K562 (cell line): Measurements from ENCODE around the gene WDR90. TPM values are rescaled to one million over a fixed set of nuclear protein-coding genes. Genes with fewer than 3 reads are reported as not detected.

Experiments
- C11orf30 ChIP-seq: fragments of 450-650 bp; IDR thresholded peaks from 2 replicates; pipeline ENCODE4 v1.6.1; 2016; ENCODE audit warnings: low read depth, mild to moderate bottlenecking
- EGR1 ChIP-seq: fragments of 450-650 bp; conservative IDR thresholded peaks from 2 replicates; pipeline ENCODE4 v1.6.1; 2017; ENCODE audit warnings: mild to moderate bottlenecking
- MYNN ChIP-seq, 2 experiments: sonication (generic); formaldehyde crosslinking in 1 of 2; IDR thresholded peaks; 2 replicates each; pipeline versions ENCODE4 v1.5.0 to v1.6.1; 2016 to 2020; ENCODE audit warnings: antibody characterized with exemption in 1 of 2, missing genetic modification reagents in 1 of 2
- PHF20 ChIP-seq: fragments of 450-650 bp; IDR thresholded peaks from 2 replicates; pipeline ENCODE4 v1.6.1; 2018; ENCODE audit not compliant: partially characterized antibody
- POU5F1 ChIP-seq: fragments of 150-350 bp; IDR thresholded peaks from 2 replicates; pipeline ENCODE4 v1.6.1; 2014; ENCODE audit warnings: borderline replicate concordance, low read length, low read depth, mild to moderate bottlenecking; ENCODE audit not compliant: partially characterized antibody
- RAD21 ChIP-seq, 2 experiments: fragments of 250-450 bp in 1 of 2; fragments of 450-650 bp in 1 of 2; sonication (Bioruptor Pico) in 1 of 2; formaldehyde crosslinking in 1 of 2; IDR thresholded peaks in 1 of 2; conservative IDR thresholded peaks in 1 of 2; 2 replicates each; pipeline versions ENCODE4 v1.4.0 to v1.8.0; 2020 to 2022; ENCODE audit warnings: mild to moderate bottlenecking in 2 of 2, moderate library complexity in 1 of 2
- SMAD1 ChIP-seq: fragments of 150-350 bp; IDR thresholded peaks from 2 replicates; pipeline ENCODE4 v1.6.1; 2014; ENCODE audit warnings: low read length, low read depth; ENCODE audit not compliant: partially characterized antibody
- TAL1 ChIP-seq: fragments of 450-650 bp; IDR thresholded peaks from 2 replicates; pipeline ENCODE4 v1.6.1; 2016; ENCODE audit warnings: mild to moderate bottlenecking
- YY1 ChIP-seq, 3 experiments: IDR thresholded peaks; 2 replicates each; pipeline ENCODE4 v1.6.1; 2011; ENCODE audit warnings: low read length in 2 of 3, mild to moderate bottlenecking in 2 of 3, moderate library complexity in 2 of 3, borderline replicate concordance in 1 of 3, control low read depth in 1 of 3, low read depth in 1 of 3; ENCODE audit not compliant: insufficient read depth in 3 of 3, insufficient replicate concordance in 2 of 3, control insufficient read depth in 1 of 3, insufficient read length in 1 of 3; ENCODE audit errors: extremely low read depth in 1 of 3
- ZNF232 ChIP-seq: sonication (generic); formaldehyde crosslinking; IDR thresholded peaks from 2 replicates; pipeline ENCODE4 v1.8.0; 2022; ENCODE audit warnings: mild to moderate bottlenecking, missing genetic modification reagents
- ZNF707 ChIP-seq: fragments of 250-450 bp; sonication (Bioruptor Pico); conservative IDR thresholded peaks from 2 replicates; pipeline ENCODE4 v1.8.0; 2022; ENCODE audit warnings: inconsistent platforms, mild to moderate bottlenecking, moderate library complexity
- polyA plus RNA-seq, 8 experiments: library from polyadenylated mRNA; depleted of rRNA in 4 of 8; stranded (reverse) in 5 of 8; unstranded in 3 of 8; fragments of >200 nt; fragmentation: Nextera tagmentation in 2 of 8; fragmentation: Illumina TruSeq in 1 of 8; extraction: Ambion mirVana in 2 of 8; extraction: Trizol in 1 of 8; gene quantifications; 2 replicates each; pipeline versions ENCODE4 v1.2.1 to v1.2.3, GENCODE V29; 2011 to 2014; ENCODE audit warnings: inconsistent platforms in 1 of 8, missing spikeins in 1 of 8
- total RNA-seq, 7 experiments: library from RNA; depleted of rRNA in 6 of 7; stranded (reverse); fragments of >200 nt in 6 of 7; fragmentation: Illumina TruSeq in 2 of 7; extraction: Trizol in 2 of 7; gene quantifications; 2 replicates each; pipeline versions ENCODE4 v1.2.1 to v1.2.3, GENCODE V29; 2011 to 2021; ENCODE audit warnings: low replicate concordance in 1 of 7
- TF ChIP-seq, protein P1 (sequence below): fragments of 450-650 bp; IDR thresholded peaks from 2 replicates; pipeline ENCODE4 v1.6.1; 2016; ENCODE audit warnings: antibody characterized with exemption
- TF ChIP-seq, protein P2 (sequence below): sonication (generic); formaldehyde crosslinking; IDR thresholded peaks from 2 replicates; pipeline ENCODE4 v1.8.1; 2023; ENCODE audit warnings: mild to moderate bottlenecking, missing genetic modification reagents
- TF ChIP-seq, protein P3 (sequence below): fragments of 450-650 bp; IDR thresholded peaks from 2 replicates; pipeline ENCODE4 v1.6.1; 2017; ENCODE audit warnings: antibody characterized with exemption, mild to moderate bottlenecking

Gene WDR90
- total and polyA plus RNA-seq, 9 of the 15 experiments (the other 6 are each of a cell fraction or from before 2014, with no cell fraction given): 0.44 to 12.6 (median 3.3) TPM

DNA sequence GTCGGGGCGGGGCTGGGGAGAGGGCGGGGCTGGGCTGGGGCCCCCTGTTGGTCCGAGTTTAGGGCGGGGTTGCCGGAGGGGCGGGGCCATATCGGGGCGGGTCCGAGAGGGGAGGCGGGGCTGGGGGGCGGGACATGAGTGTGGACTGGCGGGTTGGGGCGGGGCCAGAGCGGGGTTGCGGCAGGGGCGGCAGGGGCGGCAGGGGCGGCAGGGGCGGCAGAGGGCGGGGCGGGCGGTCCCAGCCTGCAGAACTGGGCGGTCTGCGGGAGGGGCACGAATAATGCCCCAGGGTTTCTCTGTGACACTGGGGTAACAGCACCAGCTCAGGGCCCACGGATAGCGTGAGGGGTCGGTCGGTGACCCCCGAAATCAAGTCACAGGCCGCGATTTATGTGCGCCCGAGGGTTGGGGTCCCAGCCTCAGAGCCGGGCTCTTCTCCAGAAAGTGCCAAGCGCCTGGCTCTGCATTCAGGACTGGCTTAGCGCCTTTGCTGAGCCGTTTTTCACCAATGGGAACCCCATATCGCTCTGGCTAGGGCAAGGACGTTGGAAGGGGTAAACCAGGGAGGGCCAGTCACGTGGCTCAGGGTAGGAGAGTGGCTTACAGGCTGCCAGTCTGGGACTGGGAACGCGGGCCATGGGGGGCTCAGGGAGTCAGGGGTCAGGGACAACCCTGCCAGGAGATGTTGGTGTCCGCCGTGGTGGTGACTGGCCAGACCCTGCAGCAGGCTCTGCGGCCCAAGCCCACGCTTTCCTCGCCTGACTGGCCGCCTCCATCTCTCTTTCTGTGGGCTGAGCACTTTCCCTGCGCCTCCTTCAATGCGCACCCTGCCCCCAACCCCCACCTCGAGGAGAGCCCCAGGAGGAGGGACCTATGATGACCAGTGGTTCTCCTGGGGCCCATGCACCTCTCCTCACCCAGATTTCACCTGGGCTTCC lies 11.8 kb upstream of the WDR90 start (continued):
- no peak for TF ChIP-seq YY1 (IDR thresholded peaks at IDR 0.05; ENCODE audit: borderline replicate concordance in 1 of 3, control insufficient read depth in 1 of 3, extremely low read depth in 1 of 3, insufficient read depth in 3 of 3, insufficient read length in 1 of 3, insufficient replicate concordance in 2 of 3, low read depth in 1 of 3, low read length in 2 of 3)
- TF ChIP-seq MYNN (IDR thresholded peaks at IDR 0.05): 0 out of 2 replicates have a peak, but pooled peaks have one; percentile 8
- TF ChIP-seq MYNN (CRISPR knock-in tag; IDR thresholded peaks at IDR 0.05): no peak
- TF ChIP-seq POU5F1: no peak
- TF ChIP-seq, protein P1, sequence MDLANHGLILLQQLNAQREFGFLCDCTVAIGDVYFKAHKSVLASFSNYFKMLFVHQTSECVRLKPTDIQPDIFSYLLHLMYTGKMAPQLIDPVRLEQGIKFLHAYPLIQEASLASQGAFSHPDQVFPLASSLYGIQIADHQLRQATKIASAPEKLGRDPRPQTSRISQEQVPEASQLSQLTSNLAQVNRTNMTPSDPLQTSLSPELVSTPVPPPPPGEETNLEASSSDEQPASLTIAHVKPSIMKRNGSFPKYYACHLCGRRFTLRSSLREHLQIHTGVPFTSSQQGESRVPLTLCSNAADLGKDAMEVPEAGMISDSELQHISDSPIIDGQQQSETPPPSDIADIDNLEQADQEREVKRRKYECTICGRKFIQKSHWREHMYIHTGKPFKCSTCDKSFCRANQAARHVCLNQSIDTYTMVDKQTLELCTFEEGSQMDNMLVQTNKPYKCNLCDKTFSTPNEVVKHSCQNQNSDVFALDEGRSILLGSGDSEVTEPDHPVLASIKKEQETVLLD: 0 out of 2 replicates have a peak, but pooled peaks have one; percentile 33
- no peak for TF ChIP-seq SMAD1
- no peak for TF ChIP-seq PHF20
- TF ChIP-seq, protein P2, sequence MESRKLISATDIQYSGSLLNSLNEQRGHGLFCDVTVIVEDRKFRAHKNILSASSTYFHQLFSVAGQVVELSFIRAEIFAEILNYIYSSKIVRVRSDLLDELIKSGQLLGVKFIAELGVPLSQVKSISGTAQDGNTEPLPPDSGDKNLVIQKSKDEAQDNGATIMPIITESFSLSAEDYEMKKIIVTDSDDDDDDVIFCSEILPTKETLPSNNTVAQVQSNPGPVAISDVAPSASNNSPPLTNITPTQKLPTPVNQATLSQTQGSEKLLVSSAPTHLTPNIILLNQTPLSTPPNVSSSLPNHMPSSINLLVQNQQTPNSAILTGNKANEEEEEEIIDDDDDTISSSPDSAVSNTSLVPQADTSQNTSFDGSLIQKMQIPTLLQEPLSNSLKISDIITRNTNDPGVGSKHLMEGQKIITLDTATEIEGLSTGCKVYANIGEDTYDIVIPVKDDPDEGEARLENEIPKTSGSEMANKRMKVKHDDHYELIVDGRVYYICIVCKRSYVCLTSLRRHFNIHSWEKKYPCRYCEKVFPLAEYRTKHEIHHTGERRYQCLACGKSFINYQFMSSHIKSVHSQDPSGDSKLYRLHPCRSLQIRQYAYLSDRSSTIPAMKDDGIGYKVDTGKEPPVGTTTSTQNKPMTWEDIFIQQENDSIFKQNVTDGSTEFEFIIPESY (CRISPR knock-in tag): peak; percentile 39; the same call in 1 of the 2 replicates
- no peak for TF ChIP-seq TAL1
- TF ChIP-seq, protein P3, sequence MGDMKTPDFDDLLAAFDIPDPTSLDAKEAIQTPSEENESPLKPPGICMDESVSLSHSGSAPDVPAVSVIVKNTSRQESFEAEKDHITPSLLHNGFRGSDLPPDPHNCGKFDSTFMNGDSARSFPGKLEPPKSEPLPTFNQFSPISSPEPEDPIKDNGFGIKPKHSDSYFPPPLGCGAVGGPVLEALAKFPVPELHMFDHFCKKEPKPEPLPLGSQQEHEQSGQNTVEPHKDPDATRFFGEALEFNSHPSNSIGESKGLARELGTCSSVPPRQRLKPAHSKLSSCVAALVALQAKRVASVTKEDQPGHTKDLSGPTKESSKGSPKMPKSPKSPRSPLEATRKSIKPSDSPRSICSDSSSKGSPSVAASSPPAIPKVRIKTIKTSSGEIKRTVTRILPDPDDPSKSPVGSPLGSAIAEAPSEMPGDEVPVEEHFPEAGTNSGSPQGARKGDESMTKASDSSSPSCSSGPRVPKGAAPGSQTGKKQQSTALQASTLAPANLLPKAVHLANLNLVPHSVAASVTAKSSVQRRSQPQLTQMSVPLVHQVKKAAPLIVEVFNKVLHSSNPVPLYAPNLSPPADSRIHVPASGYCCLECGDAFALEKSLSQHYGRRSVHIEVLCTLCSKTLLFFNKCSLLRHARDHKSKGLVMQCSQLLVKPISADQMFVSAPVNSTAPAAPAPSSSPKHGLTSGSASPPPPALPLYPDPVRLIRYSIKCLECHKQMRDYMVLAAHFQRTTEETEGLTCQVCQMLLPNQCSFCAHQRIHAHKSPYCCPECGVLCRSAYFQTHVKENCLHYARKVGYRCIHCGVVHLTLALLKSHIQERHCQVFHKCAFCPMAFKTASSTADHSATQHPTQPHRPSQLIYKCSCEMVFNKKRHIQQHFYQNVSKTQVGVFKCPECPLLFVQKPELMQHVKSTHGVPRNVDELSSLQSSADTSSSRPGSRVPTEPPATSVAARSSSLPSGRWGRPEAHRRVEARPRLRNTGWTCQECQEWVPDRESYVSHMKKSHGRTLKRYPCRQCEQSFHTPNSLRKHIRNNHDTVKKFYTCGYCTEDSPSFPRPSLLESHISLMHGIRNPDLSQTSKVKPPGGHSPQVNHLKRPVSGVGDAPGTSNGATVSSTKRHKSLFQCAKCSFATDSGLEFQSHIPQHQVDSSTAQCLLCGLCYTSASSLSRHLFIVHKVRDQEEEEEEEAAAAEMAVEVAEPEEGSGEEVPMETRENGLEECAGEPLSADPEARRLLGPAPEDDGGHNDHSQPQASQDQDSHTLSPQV: peak; percentile 42; the same call in 1 of the 2 replicates
- TF ChIP-seq RAD21 (CRISPR knock-in tag; conservative IDR thresholded peaks at IDR 0.05 in 1 of 2, IDR thresholded peaks at IDR 0.05 in 1 of 2): no peak
- no peak for TF ChIP-seq ZNF707
- no peak for TF ChIP-seq ZNF232 (CRISPR knock-in tag)
- TF ChIP-seq C11orf30: no peak
- TF ChIP-seq EGR1: peak; percentile 74
